ENCODE data around the gene NLRC5. TPM values are rescaled to one million over a fixed set of nuclear protein-coding genes. Genes with fewer than 3 reads are reported as not detected.
A peak's percentile ranks its signal among the peaks of the same experiment; 100 is the strongest.

Gene NLRC5
- total RNA-seq, 2 donors from 2014 or later: 0.64 to 0.97 TPM

DNA sequence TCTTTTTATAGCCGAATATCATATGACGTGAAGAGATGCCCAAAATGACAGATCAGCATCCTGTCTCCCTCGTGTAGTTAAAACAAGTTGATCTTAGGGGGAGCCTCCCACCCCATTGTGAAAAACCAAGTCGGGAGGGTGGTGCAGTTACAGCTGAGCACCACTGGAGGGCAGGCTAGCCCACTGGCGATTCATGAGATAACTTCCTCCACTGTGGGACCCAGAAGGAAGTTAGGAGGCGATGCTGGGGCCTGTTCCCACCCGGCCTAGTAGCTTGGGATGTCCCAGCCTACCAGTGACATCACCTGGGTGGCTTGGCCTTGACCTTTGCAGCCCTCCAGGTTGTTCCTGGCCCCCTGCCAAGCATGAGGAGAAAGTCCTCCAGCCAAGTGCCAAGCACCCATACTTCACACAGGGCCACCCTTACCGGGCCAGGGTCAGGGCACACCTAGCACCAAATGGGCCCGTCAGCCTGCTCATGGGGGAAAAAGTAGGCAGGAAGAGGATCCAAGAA is 95.0 kb downstream of the NLRC5 start:
- H3K36me3 ChIP-seq (ENCODE audit: control insufficient read depth, insufficient read depth, low read length): no peaks in the 10 kb centered on the region
- Mint-ChIP-seq H3K36me3 (ENCODE audit: low read depth) (no peaks in the 10 kb centered on the region), H3K27ac (no peak overlapping the region), H3K9me3 (no peaks in the 10 kb centered on the region), H3K4me1 (peaks cover 2% of the 10 kb centered on the region), H3K27me3 (ENCODE audit: insufficient read depth) (peaks cover 23% of the 10 kb centered on the region), H3K4me3 (no peak overlapping the region)
- H3K9me3 ChIP-seq (ENCODE audit: control insufficient read depth, low read length): no peaks in the 10 kb centered on the region
- no peak overlapping the region for H3K9ac ChIP-seq (ENCODE audit: extremely low read depth, low read length, poor library complexity, severe bottlenecking)
- H3K27ac ChIP-seq (ENCODE audit: low read depth, low read length): no peak overlapping the region
- DNase-seq: peak; percentile 91
- H3K27me3 ChIP-seq (ENCODE audit: control insufficient read depth, insufficient read depth, low read length, poor library complexity, severe bottlenecking): no peaks in the 10 kb centered on the region
- peak; percentile 98 for TF ChIP-seq CTCF (conservative IDR thresholded peaks at IDR 0.05)
- 15 to 31% methylated on average over 8 to 9 of the region's 9 CpGs for WGBS, 2 experiments (ENCODE audit: insufficient coverage in 1 of 2, insufficient read length in 1 of 2)
- H3K4me3 ChIP-seq (ENCODE audit: low read length): no peak overlapping the region
- no peaks in the 10 kb centered on the region for H3K4me1 ChIP-seq (ENCODE audit: control insufficient read depth, insufficient read depth, low read length)

- peaks cover 2% of the 10 kb centered on the region for H3K4me1 Mint-ChIP-seq
- no peak overlapping the region for H3K4me3 Mint-ChIP-seq
- WGBS, 2 experiments (ENCODE audit: insufficient coverage in 1 of 2, insufficient read length in 1 of 2): 96 to 100% methylated on average over 5 to 7 of the region's 7 CpGs
- no peak overlapping the region for H3K27ac ChIP-seq (ENCODE audit: low read depth, low read length)
- no peaks in the 10 kb centered on the region for H3K9me3 Mint-ChIP-seq
- no peak overlapping the region for H3K4me3 ChIP-seq (ENCODE audit: low read length)
- H3K4me1 ChIP-seq (ENCODE audit: control insufficient read depth, insufficient read depth, low read length): no peaks in the 10 kb centered on the region
- TF ChIP-seq CTCF (conservative IDR thresholded peaks at IDR 0.05): no peak
- H3K9ac ChIP-seq (ENCODE audit: extremely low read depth, low read length, poor library complexity, severe bottlenecking): no peak overlapping the region
- DNase-seq: no peak
- no peaks in the 10 kb centered on the region for H3K27me3 ChIP-seq (ENCODE audit: control insufficient read depth, insufficient read depth, low read length, poor library complexity, severe bottlenecking)
- H3K27ac Mint-ChIP-seq: no peak overlapping the region
- no peaks in the 10 kb centered on the region for H3K36me3 Mint-ChIP-seq (ENCODE audit: low read depth)
- no peaks in the 10 kb centered on the region for H3K36me3 ChIP-seq (ENCODE audit: control insufficient read depth, insufficient read depth, low read length)
- peaks cover 26% of the 10 kb centered on the region for H3K27me3 Mint-ChIP-seq (ENCODE audit: insufficient read depth)
- no peaks in the 10 kb centered on the region for H3K9me3 ChIP-seq (ENCODE audit: control insufficient read depth, low read length)
These were observed 95.6 kb downstream of the NLRC5 start for GRCh38 chr16:57084996-57085395.

DNA sequence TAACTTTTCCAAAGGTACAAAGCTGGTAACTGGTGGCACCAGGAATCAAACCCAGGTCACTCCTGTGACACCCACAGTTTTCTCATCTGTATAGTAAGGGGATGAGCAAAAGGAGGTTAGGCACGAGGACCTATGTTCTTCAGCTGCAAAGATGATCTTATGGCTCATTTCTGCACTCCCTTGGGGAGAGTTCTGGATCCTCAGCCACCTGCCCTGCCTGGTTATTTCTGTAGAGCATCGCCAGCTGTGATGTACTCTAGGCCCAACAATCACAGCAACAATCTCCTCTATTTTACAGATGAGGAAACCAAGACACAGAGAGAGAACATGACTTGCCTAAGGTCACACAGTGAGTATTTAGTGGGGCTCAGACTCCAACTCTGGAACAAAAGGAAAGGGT is 97.6 kb downstream of the NLRC5 start:
- no peak overlapping the region for H3K4me3 Mint-ChIP-seq
- H3K9me3 Mint-ChIP-seq: no peaks in the 10 kb centered on the region
- Histone ChIP-seq H3K27ac (ENCODE audit: low read depth, low read length) (no peak overlapping the region), H3K36me3 (ENCODE audit: control insufficient read depth, insufficient read depth, low read length) (no peaks in the 10 kb centered on the region), H3K4me3 (ENCODE audit: low read length) (no peak overlapping the region), H3K9me3 (ENCODE audit: control insufficient read depth, low read length) (no peaks in the 10 kb centered on the region), H3K4me1 (ENCODE audit: control insufficient read depth, insufficient read depth, low read length) (peaks cover 3% of the 10 kb centered on the region), H3K27me3 (ENCODE audit: control insufficient read depth, insufficient read depth, low read length, poor library complexity, severe bottlenecking) (peaks cover 5% of the 10 kb centered on the region), H3K9ac (ENCODE audit: extremely low read depth, low read length, poor library complexity, severe bottlenecking) (no peak overlapping the region)
- TF ChIP-seq CTCF (conservative IDR thresholded peaks at IDR 0.05): no peak
- no peaks in the 10 kb centered on the region for H3K36me3 Mint-ChIP-seq (ENCODE audit: low read depth)
- peaks cover 8% of the 10 kb centered on the region for H3K4me1 Mint-ChIP-seq
- no peak overlapping the region for H3K27ac Mint-ChIP-seq
- H3K27me3 Mint-ChIP-seq (ENCODE audit: insufficient read depth): peaks cover 44% of the 10 kb centered on the region
- no peak for DNase-seq
- WGBS, 2 experiments (ENCODE audit: insufficient coverage in 1 of 2, insufficient read length in 1 of 2): 92% methylated on average over 2 of the region's 2 CpGs; no CpG with 5 or more reads in 1 of the 2 experiments

All from endodermal cell (in vitro differentiated cells).